ENCODE measurements around the gene GUCY2C.

GRCh38 chr12:14643251-14643650 lies 53.1 kb downstream of the GUCY2C start:
- TF ChIP-seq CTCF (conservative IDR thresholded peaks at IDR 0.05) (no peak), ZFX (IDR thresholded peaks at IDR 0.05) (no peak)

All from C4-2B (cell line).